ENCODE data around the gene CTSZ.

Gene CTSZ

GRCh38 chr20:58945965-58946631 is 61.0 kb downstream of the CTSZ start:
- DNase-seq (ENCODE audit: low read depth in 1 of 2, low spot score in 1 of 2), result no peak
- in situ Hi-C loops (cut with HindIII; ENCODE audit: low pct_unique_long_range_greater_than_20kb, low sequenced_read_pairs), result no loop called here
- no peak for TF ChIP-seq JUND (IDR thresholded peaks at IDR 0.05; ENCODE audit: low read depth)

Data from T47D (cell line).